HG03469 (cell line): ENCODE data around the gene MOAP1.
"Not testable (repeated sequence)": the region's sequence is repeated elsewhere in the genome, so short reads cannot be mapped to it uniquely, and the experiment has no call there.

ENCODE experiments used
- ATAC-seq: cut with Tn5 transposase; IDR thresholded peaks from one replicate; pipeline ENCODE4 v1.9.1; 2021; ENCODE audit warnings: mild to moderate bottlenecking, moderate library complexity, moderate number of reproducible peaks; ENCODE audit not compliant: unreplicated experiment

MOAP1 gene

GRCh38 chr14:93186466-93186865 lies 1.8 kb upstream of the MOAP1 start:
- ATAC-seq = no peak

GRCh38 chr14:93185349-93185720 lies 638 bp upstream of the MOAP1 start:
- no peak for ATAC-seq

- ATAC-seq = no peak
Observed at GRCh38 chr14:93183596-93184317, 940 bp downstream of the MOAP1 start.

GRCh38 chr14:93175492-93175891 lies 9.2 kb downstream of the MOAP1 start:
- no peak for ATAC-seq

GRCh38 chr14:93174731-93175130 lies 10.0 kb downstream of the MOAP1 start:
- not testable (repeated sequence) for ATAC-seq

- ATAC-seq = no peak
Observed at GRCh38 chr14:93173943-93174395, 10.7 kb downstream of the MOAP1 start.

GRCh38 chr14:93171376-93171775 lies 13.3 kb downstream of the MOAP1 start:
- ATAC-seq = no peak

- ATAC-seq = not testable (repeated sequence)
Observed at GRCh38 chr14:93170141-93170540, 14.6 kb downstream of the MOAP1 start.

GRCh38 chr14:93169619-93170018 lies 15.1 kb downstream of the MOAP1 start:
- not testable (repeated sequence) for ATAC-seq

- ATAC-seq = not testable (repeated sequence)
Observed at GRCh38 chr14:93168610-93169009, 16.1 kb downstream of the MOAP1 start.

- ATAC-seq = not testable (repeated sequence)
Observed at GRCh38 chr14:93165271-93166265, 19.1 kb downstream of the MOAP1 start.

GRCh38 chr14:93163564-93163963 lies 21.1 kb downstream of the MOAP1 start:
- ATAC-seq = no peak

- ATAC-seq = no peak
Observed at GRCh38 chr14:93161411-93161940, 23.2 kb downstream of the MOAP1 start.

GRCh38 chr14:93160353-93160801 lies 24.3 kb downstream of the MOAP1 start:
- ATAC-seq = no peak

GRCh38 chr14:93159625-93160352 lies 24.9 kb downstream of the MOAP1 start:
- ATAC-seq = not testable (repeated sequence)

- ATAC-seq = not testable (repeated sequence)
Observed at GRCh38 chr14:93158349-93158748, 26.3 kb downstream of the MOAP1 start.

- ATAC-seq = no peak
Observed at GRCh38 chr14:93156693-93157369, 27.9 kb downstream of the MOAP1 start.

- no peak for ATAC-seq
Observed at GRCh38 chr14:93155667-93156066, 29.0 kb downstream of the MOAP1 start.

GRCh38 chr14:93153121-93153520 lies 31.6 kb downstream of the MOAP1 start:
- no peak for ATAC-seq
